NCI-H2196 treated with DMSO at 0.1 percent for 48 hours (cell line): ENCODE results near the gene DCXR.
A peak's percentile ranks its signal among the peaks of the same experiment; 100 is the strongest.
"Not testable (repeated sequence)": the region's sequence is repeated elsewhere in the genome, so short reads cannot be mapped to it uniquely, and the experiment has no call there.

ENCODE experiments used
- DNase-seq: peaks from one replicate; lab custom pipeline; 2025; ENCODE audit not compliant: unreplicated experiment; lab: John Stamatoyannopoulos, UW

Gene DCXR

DNA sequence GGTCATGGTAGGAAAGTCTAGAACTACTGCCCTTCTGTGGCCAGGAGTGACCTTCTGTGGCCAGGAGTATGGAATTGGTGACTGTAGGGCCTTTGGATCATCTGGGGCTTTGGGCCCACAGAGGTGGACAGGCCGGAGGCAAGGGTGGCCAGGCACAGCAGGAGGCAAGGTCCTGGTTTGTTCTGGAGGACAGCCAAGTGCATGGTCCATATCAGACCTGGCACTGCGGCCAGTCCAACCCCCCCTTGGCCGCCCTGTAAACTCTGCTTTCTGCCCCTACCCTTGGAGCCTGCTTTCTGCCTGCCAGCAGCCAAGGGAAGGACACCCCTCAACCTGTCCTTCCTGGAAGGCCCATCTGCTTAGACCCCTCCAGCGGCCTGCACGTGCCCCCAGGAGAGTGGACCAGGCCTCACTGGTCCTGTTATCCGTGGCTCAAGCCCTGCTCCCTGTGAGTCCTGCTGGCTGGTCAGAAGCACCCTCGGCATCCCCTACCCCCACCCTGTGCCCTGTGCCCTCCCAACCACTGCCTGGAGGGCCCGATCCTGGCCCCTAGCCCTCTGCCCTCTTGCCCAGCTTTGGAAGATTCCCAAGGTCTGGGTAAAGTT lies 2.3 kb upstream of the DCXR start:
- DNase-seq = no peak

DNA sequence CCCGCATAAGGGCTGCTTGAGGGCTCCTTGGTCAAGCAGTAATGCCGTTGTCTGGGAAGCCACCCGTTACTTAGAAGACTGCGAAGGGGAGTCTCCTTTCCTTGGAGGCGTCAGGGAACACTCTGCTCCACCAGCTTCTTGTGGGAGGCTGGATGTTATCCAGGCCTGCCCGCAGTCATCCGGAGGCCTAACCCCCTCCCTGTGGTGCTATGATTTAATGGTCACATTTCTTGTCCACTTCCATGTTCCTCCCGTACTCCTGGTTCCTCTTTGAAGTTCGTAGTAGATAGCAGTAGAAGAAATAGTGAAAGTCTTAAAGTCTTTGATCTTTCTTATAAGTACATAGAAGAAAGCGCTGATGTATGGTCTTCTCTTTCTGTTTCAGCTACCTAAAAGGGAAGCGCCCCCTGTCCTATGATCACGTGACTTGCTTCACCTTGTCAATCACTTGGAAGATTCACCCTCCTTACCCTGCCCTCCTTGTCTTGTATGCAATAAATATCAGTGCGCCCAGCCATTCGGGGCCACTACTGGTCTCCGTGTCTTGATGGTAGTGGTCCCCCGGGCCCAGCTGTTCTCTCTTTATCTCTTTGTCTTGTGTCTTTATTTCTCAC lies 1.4 kb upstream of the DCXR start:
- not testable (repeated sequence) for DNase-seq

DNA sequence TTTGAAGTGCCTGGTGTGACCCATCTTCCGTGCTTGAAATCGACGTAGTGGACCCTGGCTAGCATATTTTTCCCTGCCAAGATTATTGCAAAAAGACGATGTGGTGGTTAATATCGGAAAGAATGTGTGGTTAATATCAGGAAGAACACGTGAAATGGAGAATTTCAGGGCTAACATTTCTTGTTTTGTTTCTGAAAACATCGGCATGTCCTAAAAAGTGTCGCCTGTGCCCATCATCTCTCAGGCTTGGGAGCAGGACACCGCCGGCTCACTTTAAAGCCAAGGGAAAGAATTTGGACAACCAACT lies 345 bp upstream of the DCXR start:
- no peak for DNase-seq

DNA sequence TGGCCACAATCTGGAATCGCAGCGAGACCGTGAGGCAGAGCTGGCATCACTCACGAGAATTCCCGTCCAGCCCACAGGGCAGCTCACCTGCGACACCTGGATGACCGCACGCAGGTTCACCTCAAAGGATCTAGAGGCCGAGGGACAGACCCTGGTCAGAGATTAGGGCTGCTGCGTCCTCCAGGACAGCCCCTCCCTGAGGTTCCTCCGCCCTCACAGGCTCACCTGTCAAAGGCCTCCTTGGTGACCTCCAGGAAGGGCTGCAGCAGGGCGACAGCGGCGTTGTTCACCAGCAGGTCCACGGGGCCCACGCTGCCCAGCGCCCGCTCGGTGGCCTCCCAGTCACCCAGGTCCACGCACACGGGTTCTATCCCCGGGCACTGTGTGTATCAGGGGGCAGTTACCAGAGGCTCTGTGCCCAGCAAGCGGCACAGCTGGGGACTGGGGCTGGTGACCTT lies 834 bp downstream of the DCXR start:
- no peak for DNase-seq

DNA sequence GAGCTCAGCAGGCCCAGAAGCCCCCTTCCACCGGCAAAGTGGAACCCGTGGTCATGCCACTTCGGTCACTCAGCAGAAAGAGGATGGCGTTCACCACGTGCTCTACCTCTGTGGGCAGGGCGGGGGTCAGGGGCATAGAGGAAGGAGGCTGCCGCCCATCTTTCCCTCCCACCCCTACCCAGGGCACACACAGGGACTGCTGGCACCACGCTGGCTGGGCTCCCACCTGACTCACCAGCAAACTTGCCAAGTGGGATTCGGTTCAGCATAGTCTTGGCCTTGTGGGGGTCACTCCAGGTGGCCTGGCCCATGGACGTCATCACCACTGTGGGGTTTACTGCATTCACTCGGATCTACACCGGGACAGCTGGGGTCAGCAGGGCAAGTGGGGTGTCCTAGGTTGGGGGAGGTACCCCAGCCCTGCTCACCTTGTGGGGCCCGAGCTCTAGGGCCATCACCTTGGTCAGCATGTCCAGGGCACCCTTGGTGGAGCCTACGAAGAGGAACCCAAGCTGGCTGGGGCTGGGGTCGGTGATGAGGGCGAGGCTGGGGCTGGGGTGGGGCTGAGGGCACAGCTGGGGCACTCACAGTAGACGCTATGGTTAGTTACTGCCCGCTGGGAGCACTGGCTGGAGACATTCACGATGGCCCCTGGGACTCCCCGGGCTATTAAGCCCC lies 1.4 kb downstream of the DCXR start:
- DNase-seq = no peak

DNA sequence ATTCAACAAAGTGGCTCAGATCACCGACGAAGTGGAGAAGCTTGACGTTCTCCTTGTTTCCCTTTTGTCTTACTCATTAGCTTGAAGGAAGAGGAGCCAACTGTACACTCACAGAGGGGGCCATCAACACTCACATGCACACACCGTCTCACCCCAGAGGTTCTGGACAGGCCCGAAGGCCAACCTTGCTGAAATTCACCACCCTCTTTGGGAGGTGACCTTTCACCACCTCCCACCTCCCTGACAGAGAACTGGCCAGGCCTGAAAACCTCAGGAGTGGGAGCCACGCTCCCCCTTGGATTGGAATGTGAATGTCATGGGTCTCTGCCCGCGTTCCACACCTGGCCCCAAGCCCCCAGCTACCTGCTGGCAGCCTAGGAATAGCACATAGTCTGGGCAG lies 2.0 kb downstream of the DCXR start:
- no peak for DNase-seq

DNA sequence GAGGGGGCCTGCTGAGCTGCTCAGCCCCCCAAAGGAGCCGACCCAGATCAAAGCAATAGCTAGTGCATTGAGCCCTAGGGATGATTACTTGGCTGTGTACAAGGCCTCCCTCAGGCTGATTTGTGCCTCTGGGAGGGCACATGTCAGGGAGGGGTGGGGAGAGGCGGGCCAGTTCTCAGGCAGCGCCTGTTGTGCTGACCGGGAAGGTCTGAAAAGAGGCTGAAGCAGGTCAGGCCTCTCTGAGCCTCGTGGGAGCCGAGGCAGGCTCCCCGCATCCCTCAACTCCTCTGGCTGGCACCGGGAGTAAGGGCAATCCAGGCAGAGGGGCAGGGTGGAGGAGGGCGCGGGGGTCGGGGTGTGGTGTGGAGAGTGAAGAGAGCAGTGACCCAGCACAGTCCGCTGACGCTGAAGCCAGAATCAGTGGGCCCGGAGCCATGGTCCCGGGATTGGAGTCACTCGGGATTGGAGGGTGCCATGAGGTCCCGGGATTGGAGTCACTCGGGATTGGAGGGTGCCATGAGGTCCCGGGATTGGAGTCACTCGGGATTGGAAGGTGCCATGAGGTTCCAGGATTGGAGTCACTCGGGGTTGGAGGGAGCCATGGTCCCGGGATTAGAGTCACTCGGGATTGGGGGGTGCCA lies 3.0 kb downstream of the DCXR start:
- no peak for DNase-seq

DNA sequence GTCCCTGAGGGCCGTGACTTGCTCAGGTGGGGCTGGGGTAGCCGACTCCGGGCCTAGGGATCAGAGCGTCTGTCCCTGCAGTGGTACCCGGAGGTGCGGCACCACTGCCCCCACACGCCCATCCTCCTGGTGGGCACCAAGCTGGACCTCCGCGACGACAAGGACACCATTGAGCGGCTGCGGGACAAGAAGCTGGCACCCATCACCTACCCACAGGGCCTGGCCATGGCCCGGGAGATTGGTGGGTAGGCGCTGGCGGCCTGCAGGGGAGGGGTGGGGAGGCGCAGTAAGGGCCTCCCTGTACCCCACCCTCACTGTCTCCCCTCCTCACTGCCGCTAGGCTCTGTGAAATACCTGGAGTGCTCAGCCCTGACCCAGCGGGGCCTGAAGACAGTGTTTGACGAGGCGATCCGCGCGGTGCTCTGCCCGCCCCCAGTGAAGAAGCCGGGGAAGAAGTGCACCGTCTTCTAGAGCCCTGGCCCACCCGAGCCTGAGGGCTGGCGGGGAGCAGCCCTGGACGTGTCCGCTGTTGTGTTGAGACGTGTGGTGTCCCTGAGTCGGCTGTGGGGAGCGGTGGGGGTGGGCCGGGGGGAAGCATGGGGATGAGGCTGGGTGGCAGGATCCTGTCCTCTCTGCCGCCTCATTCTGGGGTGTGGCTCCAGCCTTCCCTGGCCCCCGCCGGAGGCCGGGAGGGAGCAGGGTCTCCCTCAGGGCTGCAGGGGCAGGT lies 4.0 kb downstream of the DCXR start:
- DNase-seq = no peak

DNA sequence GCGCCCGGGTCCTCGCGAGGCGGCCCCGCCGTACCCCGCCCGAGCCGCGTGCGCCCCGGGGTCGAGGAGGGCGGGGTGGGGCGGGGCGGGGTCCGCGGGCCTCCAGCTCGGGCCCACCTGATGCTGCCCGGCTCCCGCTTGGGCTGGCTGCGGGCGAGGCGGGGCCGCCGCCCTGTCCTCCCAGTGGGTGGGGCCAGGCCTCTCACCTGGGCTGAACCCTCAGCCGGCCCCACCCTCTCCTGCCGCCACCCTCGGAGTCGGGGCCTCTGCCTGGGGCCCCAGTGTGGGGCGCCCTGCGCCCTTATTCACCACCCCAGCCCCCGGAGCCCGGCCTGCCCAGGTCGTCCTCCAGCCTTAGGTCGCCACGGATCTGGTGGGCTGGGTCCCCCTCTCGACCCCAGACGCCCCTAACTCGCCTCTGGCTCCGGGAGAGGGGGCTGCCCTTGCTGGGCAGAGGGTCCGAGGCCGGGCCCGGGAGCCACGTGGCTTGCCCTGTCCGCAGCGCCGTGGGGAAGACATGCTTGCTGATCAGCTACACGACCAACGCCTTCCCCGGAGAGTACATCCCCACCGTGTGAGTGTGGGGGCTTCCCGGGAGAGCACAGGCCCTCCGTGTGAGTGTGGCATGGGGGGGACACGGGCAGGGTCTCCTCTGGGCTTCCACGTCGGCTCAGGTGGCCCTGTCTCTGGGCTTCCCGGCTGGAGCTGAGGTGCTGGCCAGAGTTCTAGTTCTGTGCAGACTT lies 5.4 kb downstream of the DCXR start:
- peak; percentile 56 for DNase-seq

DNA sequence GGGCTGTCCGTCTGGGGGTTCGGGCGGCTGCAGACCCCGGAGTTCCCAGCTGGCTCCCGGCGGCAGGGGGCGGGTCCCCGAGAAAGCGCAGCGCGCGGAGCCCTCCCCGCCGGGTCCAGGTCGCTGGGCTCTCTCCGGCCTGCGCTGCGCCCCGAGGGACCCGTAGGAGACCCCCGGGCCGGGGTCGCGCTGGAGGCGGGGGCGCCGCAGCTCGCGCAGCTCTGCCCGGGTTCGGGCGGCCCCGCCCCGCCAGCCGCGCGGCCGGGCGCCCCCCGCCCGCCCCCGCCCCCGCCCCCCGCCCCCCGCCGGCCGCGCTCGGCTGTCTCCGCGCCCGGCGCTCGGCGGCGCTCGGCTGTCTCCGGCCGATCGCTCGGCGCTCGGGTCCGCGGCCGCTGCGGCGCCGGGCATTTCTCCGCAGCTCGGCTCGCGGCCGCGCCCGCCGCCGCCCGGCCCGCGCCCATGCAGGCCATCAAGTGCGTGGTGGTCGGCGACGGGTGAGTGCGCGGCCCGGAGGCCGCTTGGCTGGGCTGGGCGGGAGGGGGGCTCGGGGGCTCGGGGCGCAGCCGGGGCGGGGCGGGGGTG lies 6.1 kb downstream of the DCXR start, which contains the start of gene RAC3:
Gene RAC3, plus strand, starts transcription at position 376 of the 582 bp plus-strand sequence. Its CDS starts 84 bp downstream, at position 460.
- peak; percentile 30 for DNase-seq

DNA sequence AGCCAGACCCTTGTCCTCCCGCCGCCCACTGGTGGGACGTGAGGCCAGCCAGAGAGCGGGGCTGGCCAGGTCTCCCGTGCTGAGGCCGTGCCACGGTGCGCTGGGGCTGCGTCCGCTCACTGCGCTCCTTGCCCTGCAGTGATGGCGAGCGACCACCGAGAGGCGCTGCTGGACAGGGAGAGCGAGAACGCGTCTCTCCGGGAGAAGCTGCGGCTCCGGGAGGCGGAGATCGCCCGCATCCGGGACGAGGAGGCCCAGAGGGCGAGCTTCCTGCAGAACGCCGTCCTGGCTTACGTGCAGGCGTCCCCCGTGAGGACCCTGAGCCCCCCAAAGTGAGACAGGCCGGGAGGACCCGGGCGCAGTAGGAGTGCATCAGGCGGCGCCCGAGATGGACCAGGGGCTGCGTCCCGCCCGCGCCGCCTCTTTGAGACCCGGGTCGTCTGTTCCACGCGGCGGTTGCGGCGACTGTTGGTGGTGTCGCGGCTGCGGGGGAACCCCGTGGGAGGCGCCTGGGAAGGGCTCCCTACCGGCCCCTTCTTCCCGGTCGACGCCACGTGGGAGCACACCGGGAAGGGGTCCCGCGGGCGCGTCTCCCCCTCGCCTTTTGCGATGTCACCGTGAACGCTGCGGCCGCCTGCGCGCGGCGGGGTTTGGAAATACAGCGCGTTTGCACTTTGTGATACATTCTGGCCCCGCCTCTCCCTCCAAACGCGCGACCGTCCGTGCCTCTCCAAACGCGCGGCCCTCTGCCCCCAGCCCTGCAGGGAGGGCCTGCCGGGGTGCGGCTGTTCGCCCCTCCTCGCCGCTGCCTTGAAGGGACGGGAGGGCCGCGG lies 6.8 kb downstream of the DCXR start:
- peak; percentile 93 for DNase-seq

DNA sequence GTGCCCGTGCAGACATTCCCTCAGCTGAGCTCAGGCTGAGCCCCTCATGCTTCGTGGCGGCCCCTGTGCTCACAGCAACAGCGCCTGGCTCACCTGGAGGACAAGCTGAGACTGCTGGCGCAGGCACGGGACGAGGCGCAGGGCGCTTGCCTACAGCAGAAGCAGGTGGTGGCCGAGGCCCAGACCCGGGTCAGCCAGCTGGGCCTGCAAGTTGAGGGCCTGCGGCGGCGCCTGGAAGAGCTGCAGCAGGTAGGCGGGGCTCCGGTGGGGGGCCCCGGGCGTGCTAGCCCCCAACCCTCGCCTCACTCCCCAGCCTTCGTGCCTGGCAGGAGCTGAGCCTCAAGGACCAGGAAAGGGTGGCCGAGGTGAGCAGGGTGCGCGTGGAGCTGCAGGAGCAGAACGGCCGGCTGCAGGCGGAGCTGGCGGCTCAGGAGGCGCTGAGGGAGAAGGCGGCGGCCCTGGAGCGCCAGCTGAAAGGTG lies 7.5 kb downstream of the DCXR start:
- no peak for DNase-seq

DNA sequence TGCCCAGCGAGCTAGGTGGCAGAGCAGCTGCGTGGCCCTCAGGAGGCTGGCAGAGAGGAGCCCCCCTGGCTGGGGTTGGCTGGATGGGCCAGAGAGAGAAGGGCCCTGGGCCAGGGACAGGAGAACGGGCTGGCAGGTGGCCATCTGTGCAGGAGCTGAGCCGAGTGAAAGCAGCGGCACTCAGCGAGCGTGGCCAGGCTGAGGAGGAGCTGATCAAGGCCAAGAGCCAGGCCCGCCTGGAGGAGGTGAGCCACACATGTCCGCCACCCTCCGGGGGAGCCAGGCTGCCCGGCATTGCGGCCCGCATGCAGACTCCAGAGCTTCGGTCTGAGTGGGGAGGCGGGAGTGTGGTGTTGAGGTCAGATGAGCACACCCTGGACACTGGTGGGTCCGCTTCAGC lies 8.1 kb downstream of the DCXR start:
- no peak for DNase-seq

DNA sequence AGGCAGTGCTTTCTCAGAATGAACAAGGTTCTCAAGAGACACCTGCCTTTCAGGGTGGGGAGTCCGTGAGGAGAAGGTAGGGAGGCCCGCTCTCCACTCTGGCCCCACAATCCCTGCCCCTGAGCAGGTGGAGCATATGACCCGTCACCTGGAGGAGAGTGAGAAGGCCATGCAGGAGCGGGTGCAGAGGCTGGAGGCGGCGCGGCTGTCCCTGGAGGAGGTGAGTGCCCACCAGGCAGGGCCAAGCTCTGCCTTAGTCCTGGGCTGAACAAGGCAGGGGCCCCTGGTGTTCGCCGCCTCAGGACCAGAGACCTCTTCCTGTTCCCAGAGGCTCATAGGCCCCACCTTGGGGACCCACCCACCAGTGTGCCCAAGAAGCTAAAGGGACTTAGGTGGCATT lies 8.5 kb downstream of the DCXR start:
- no peak for DNase-seq

DNA sequence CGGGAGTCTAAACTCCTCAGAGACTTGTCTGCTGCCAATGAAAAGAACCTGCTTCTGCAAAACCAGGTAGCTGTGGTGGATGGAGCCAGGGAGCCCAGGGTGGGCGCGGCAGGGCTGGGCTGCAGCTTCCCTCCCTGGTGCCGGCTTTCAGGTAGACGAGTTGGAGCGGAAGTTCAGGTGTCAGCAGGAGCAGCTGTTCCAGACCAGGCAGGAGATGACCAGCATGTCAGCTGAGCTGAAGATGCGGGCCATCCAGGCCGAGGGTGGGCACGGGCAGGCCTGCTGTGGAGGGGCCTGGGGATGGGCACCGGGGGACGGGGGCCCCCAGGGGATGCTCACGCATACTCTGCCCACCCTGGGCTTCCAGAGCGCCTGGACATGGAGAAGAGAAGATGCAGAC lies 9.3 kb downstream of the DCXR start:
- DNase-seq = no peak

DNA sequence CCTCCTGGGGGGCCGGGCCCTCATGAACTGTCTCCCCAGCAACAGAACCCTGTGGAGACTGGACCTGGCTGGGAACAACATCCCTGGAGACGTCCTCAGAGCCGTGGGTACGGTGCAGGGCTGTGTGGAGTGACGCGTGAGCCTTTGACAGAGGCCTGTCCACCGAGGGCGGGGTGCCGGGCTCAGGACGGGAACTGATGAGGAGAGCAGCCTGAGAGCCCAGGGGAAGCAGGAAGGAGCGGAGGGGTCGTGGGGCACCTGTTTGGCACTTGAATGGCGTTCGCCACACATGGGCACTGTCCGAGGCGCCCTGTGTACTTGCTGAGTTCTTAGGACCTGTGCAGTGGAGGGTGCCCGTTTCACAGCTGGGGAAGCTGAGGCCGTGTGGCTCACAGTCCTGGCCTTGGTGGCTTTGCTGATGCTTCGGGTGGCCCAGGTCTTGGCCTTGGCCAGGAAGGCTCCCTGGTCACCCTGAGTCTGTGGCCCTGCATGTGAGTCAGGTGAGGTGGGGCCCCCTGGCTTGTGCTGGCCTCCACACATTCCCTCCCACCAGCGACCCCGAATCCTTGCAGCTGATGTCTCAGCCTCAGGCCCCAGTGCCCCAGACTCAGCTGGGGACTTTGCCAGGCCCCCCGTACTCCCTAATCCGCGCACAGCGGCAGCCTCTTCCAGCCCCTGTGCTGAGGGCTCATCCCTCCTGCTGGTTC lies 11.9 kb downstream of the DCXR start:
- DNase-seq = no peak

DNA sequence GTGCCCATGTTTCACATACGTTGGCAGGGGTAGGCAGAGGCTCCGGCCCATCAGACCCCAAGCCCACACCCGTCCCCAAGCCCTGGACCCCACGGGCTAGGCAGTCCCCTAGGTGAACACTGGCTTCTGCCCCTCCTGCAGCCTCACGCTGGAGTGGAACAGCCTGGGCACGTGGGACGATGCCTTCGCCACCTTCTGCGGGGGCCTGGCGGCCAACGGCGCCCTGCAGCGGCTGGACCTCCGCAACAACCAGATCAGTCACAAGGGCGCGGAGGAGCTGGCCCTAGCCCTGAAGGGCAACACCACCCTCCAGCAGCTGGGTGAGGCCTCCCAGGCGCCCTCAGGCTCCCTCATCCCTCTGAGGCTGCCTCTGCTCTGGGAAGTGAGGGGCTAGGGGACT lies 12.6 kb downstream of the DCXR start:
- DNase-seq = no peak

DNA sequence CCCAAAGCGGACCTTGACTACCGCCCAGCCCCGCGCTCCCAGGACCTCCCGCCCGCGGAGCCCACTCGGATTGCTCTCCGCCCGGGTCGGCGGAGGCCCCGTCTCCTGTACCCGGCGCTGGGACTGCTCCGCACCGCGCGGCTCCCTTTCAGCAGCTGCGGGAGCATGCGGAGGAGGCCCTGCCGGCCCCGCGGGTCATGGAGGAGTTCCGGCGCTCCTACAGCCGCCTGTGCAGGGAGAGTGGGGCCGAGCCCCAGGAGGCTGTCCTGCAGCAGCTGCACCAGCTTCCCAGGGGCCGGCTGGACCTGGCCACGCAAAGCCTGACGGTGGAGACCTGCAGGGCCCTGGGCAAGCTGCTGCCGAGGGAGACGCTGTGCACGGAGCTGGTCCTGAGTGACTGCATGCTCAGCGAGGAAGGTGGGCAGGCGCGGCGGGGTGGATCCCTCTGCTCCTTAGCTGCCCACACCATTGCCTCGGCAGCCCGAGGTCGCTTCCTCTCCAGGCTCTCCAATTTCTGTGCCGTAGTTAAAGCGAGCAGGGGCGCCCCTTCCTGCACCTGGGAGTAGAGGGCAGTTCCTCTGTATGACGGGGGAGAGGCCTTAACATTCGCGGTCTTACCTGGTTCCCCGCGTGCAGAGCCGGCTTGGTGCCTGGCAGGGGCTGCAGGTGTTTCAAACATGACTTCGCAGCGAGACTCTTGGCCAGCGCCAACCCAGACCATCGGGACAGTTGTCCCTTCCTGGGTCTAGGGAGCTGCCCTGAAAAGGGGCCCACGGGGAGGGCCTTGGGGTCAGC lies 13.9 kb downstream of the DCXR start:
- DNase-seq = no peak
